IMR-90 (cell line): Measurements from ENCODE around the gene OR5AN1.

ENCODE experiments used
- BHLHE40 ChIP-seq: fragments of 150-350 bp; IDR thresholded peaks from 2 replicates; pipeline ENCODE4 v1.6.1; 2016; ENCODE audit warnings: mild to moderate bottlenecking, low read depth, low read length
- CEBPB ChIP-seq: IDR thresholded peaks from 2 replicates; pipeline ENCODE4 v1.6.1; 2012; ENCODE audit warnings: low read depth, low read length, improper control_type of control experiment
- CHD1 ChIP-seq: IDR thresholded peaks from 2 replicates; pipeline ENCODE4 v1.6.1; 2012; ENCODE audit warnings: low read depth, low read length, improper control_type of control experiment
- CTCF ChIP-seq: conservative IDR thresholded peaks from 2 replicates; pipeline ENCODE4 v1.5.1; 2012; ENCODE audit warnings: mild to moderate bottlenecking, low read depth, low read length, improper control_type of control experiment
- MAFK ChIP-seq: IDR thresholded peaks from 2 replicates; pipeline ENCODE4 v1.6.1; 2012; ENCODE audit warnings: low read depth, low read length, improper control_type of control experiment
- NFE2L2 ChIP-seq: fragments of 150-350 bp; IDR thresholded peaks from 2 replicates; pipeline ENCODE4 v1.6.1; 2016; ENCODE audit warnings: low read depth, mild to moderate bottlenecking, low read length
- POLR2A ChIP-seq: IDR thresholded peaks from 2 replicates; pipeline ENCODE4 v1.6.1; 2012; ENCODE audit warnings: mild to moderate bottlenecking, low read depth, low read length
- RCOR1 ChIP-seq: IDR thresholded peaks from 2 replicates; pipeline ENCODE4 v1.6.1; 2012; ENCODE audit warnings: mild to moderate bottlenecking, low read length, improper control_type of control experiment; ENCODE audit not compliant: insufficient replicate concordance
- SMC3 ChIP-seq: fragments of 150-350 bp; IDR thresholded peaks from 2 replicates; pipeline ENCODE4 v1.6.1; 2016; ENCODE audit warnings: low read depth, mild to moderate bottlenecking, antibody characterized with exemption, low read length, moderate library complexity
- TF ChIP-seq, protein P1 (sequence below): fragments of 150-350 bp; IDR thresholded peaks from 2 replicates; pipeline ENCODE4 v1.6.1; 2017; ENCODE audit warnings: mild to moderate bottlenecking, antibody characterized with exemption, low read length, low read depth

DNA sequence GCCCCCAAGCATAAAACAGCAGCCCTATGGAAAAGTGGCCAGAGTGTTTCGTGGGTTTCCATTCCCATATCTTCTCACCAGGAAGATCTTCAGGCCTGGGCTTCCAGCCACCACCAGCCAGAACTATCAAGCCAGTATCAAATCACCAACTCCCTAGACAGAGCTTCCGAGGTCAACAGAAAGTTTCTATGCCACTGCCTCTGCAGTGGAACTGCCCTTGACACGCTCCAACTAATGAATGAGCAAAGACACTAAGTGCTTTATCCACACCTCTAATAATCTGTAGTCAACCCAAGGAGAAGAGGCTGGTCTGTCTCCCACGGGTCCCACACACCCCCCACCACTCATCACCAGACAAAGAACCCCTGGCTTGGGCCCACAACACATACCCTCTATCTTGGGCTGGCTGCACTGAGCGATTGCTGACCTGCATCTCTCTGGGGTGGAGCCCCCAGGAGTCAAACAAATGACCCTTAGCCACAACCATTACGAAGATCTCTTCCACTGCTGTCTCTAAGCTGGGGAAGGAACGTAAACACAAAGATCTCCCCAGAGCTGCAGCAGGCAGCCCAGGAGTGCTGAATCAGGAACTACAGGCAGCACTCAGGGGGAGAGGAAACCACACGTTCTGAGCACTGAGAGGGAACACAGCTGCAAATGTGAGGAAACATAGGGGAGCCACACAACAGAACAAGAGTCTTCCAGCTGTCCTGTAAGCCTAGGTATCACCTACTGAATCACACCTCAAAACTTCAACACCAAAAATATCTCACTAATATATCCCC lies 9.7 kb downstream of the OR5AN1 start:
- TF ChIP-seq CTCF (no peak), NFE2L2 (no peak), SMC3 (no peak), POLR2A (no peak), MAFK (no peak), CEBPB (no peak), BHLHE40 (no peak), RCOR1 (no peak), CHD1 (no peak)
- TF ChIP-seq, protein P1, sequence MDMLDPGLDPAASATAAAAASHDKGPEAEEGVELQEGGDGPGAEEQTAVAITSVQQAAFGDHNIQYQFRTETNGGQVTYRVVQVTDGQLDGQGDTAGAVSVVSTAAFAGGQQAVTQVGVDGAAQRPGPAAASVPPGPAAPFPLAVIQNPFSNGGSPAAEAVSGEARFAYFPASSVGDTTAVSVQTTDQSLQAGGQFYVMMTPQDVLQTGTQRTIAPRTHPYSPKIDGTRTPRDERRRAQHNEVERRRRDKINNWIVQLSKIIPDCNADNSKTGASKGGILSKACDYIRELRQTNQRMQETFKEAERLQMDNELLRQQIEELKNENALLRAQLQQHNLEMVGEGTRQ = no peak
